Body of pancreas (tissue), 4 donors: ENCODE results near the gene ARL8B. TPM values are rescaled to one million over a fixed set of nuclear protein-coding genes. Genes with fewer than 3 reads are reported as not detected.

Source experiments
- ATAC-seq: fragments of 150-250 bp; one replicate; pipeline ENCODE4 v1.9.1; 2016
- DNase-seq, 4 donors: peaks; one replicate each; pipeline ENCODE4 v3.0.0-alpha.2; 2019
- H3K27ac ChIP-seq, 4 donors: fragments of 200-600 bp; sonication (generic); 1 replicate in 3 of 4; 2 replicates in 1 of 4; pipeline versions ENCODE4 v1.5.1 to v1.6.1; 2016 to 2019; ENCODE audit warnings: mild to moderate bottlenecking in 1 of 4, mixed read lengths in 1 of 4, moderate library complexity in 1 of 4
- H3K27me3 ChIP-seq, 2 donors: fragments of 200-600 bp; sonication (generic); one replicate each; pipeline ENCODE4 v1.6.0; 2016; ENCODE audit warnings: mild to moderate bottlenecking in 1 of 2
- H3K36me3 ChIP-seq, 2 donors: fragments of 200-600 bp; sonication (generic); replicated peaks in 1 of 2; 2 replicates each; pipeline ENCODE4 v1.5.1; 2016; ENCODE audit warnings: low read depth in 2 of 2; ENCODE audit not compliant: insufficient read depth in 1 of 2
- H3K4me1 ChIP-seq: fragments of 200-600 bp; sonication (generic); one replicate; pipeline ENCODE4 v1.6.0; 2016
- H3K4me3 ChIP-seq, 2 donors: fragments of 200-600 bp; sonication (generic); 1 replicate in 1 of 2; 2 replicates in 1 of 2; pipeline ENCODE4 v1.5.1; 2016 to 2019
- H3K9me3 ChIP-seq, 3 donors: fragments of 200-600 bp; sonication (generic); 1 replicate in 2 of 3; 2 replicates in 1 of 3; pipeline ENCODE4 v1.5.1; 2016
- CTCF ChIP-seq, 7 experiments: fragments of 450-650 bp in 4 of 7; fragments of 200-600 bp in 3 of 7; sonication (generic) in 3 of 7; IDR thresholded peaks; one replicate each; pipeline ENCODE4 v1.5.1; 2016 to 2019; ENCODE audit warnings: antibody characterized with exemption in 7 of 7
- POLR2A ChIP-seq, 3 donors: fragments of 450-650 bp; IDR thresholded peaks; one replicate each; pipeline ENCODE4 v1.6.1; 2016; ENCODE audit warnings: antibody characterized with exemption in 3 of 3, mild to moderate bottlenecking in 2 of 3
- WGBS, 2 donors: methylation state at CpG; one replicate each; pipeline ENCODE4 v1.1.5; 2017; 5-methylcytosine and 5-hydroxymethylcytosine counted together
- intact Hi-C: fragments of 100-400 bp; cut with DNase I; formaldehyde crosslinking; loops from one replicate; pipeline ENCODE4 v1.15.1; 2023
- total RNA-seq, 2 donors: library from RNA; depleted of rRNA; stranded (reverse); fragments of >200 nt; gene quantifications; one replicate each; pipeline ENCODE4 v1.1.0, GENCODE V29; 2016

ARL8B gene
- total RNA-seq, 2 donors from 2014 or later, result 21.0 to 30.3 TPM

- ATAC-seq (peak; percentile 63), DNase-seq (peak in 3 of 4 donors; percentile 14 to 28 (median 25))
- Histone ChIP-seq H3K4me3 (no peak overlapping the region), H3K27ac (peak overlapping the region in 1 of 4 donors; percentile 43), H3K36me3 (peaks cover 0 to 6% of the 10 kb centered on the region in 2 donors), H3K27me3 (no peaks in the 10 kb centered on the region), H3K9me3 (no peaks in the 10 kb centered on the region), H3K4me1 (peaks cover 72% of the 10 kb centered on the region)
- WGBS, 2 donors, result 31 to 35% methylated on average over 2 of the region's 2 CpGs
- intact Hi-C loops, result no loop called here
- TF ChIP-seq CTCF (IDR thresholded peaks at IDR 0.05) (no peak), POLR2A (IDR thresholded peaks at IDR 0.05) (no peak)
These were observed 72.9 kb downstream of the ARL8B start for GRCh38 chr3:5194801-5195509.

GRCh38 chr3:5195605-5196004, 73.5 kb downstream of the ARL8B start:
- no peaks in the 10 kb centered on the region for H3K27me3 ChIP-seq
- no peak for ATAC-seq
- intact Hi-C loops, result no loop called here
- H3K36me3 ChIP-seq, result peaks cover 0 to 8% of the 10 kb centered on the region in 2 donors
- H3K4me1 ChIP-seq, result peaks cover 66% of the 10 kb centered on the region
- WGBS, 2 donors, result 55 to 58% methylated on average over 2 of the region's 2 CpGs
- DNase-seq, result peak in 1 of 4 donors; percentile 53
- H3K27ac ChIP-seq, result peak overlapping the region in 1 of 4 donors; percentile 43
- no peak overlapping the region for H3K4me3 ChIP-seq
- H3K9me3 ChIP-seq, result no peaks in the 10 kb centered on the region
- TF ChIP-seq CTCF (IDR thresholded peaks at IDR 0.05), result no peak
- no peak for TF ChIP-seq POLR2A (IDR thresholded peaks at IDR 0.05)

- 76 to 92% methylated on average over 4 of the region's 4 CpGs for WGBS, 2 donors
- intact Hi-C loops, result no loop called here
- ATAC-seq (no peak), DNase-seq (no peak)
- Histone ChIP-seq H3K4me1 (peaks cover 55% of the 10 kb centered on the region), H3K4me3 (no peak overlapping the region), H3K27me3 (no peaks in the 10 kb centered on the region), H3K27ac (peak overlapping the region in 1 of 4 donors; percentile 44), H3K9me3 (no peaks in the 10 kb centered on the region), H3K36me3 (peaks cover 0 to 12% of the 10 kb centered on the region in 2 donors)
- no peak for TF ChIP-seq CTCF (IDR thresholded peaks at IDR 0.05)
- no peak for TF ChIP-seq POLR2A (IDR thresholded peaks at IDR 0.05)
These were observed 74.9 kb downstream of the ARL8B start for GRCh38 chr3:5197022-5197421.

GRCh38 chr3:5197470-5198312, 75.6 kb downstream of the ARL8B start:
- DNase-seq, result no peak
- peaks cover 0 to 12% of the 10 kb centered on the region in 2 donors for H3K36me3 ChIP-seq
- intact Hi-C loops, result no loop called here
- TF ChIP-seq POLR2A (IDR thresholded peaks at IDR 0.05), result no peak
- no peak for TF ChIP-seq CTCF (IDR thresholded peaks at IDR 0.05)
- H3K27me3 ChIP-seq, result no peaks in the 10 kb centered on the region
- no peaks in the 10 kb centered on the region for H3K9me3 ChIP-seq
- peak overlapping the region in 1 of 4 donors; percentile 44 for H3K27ac ChIP-seq
- H3K4me1 ChIP-seq, result peaks cover 48% of the 10 kb centered on the region
- 80 to 83% methylated on average over 8 of the region's 8 CpGs for WGBS, 2 donors
- ATAC-seq, result no peak
- H3K4me3 ChIP-seq, result no peak overlapping the region
